ENCODE measurements around the gene CYP3A7. TPM values are rescaled to one million over a fixed set of nuclear protein-coding genes. Genes with fewer than 3 reads are reported as not detected.

The CYP3A7 gene
- total and polyA plus RNA-seq, 2 of the 13 experiments (the other 11 are each of a cell fraction or from before 2014, with no cell fraction given) = 5.8 to 6.4 TPM

- 0 out of 2 replicates have a peak, but pooled peaks have one; percentile 88 for TF ChIP-seq AHR (CRISPR knock-in tag; IDR thresholded peaks at IDR 0.05)
- TF ChIP-seq JUNB (CRISPR knock-in tag; IDR thresholded peaks at IDR 0.05; ENCODE audit: borderline replicate concordance) = no peak
- peak; percentile 67 for TF ChIP-seq UBTF (CRISPR knock-in tag; IDR thresholded peaks at IDR 0.05)
- no peak for TF ChIP-seq SSRP1 (CRISPR knock-in tag; IDR thresholded peaks at IDR 0.05)
- TF ChIP-seq EP300 (IDR thresholded peaks at IDR 0.05; ENCODE audit: low read depth in 2 of 2, low read length in 2 of 2) = peak in 1 of 2 experiments; percentile 57; a peak in 1 of 4 replicates
- peak; percentile 42; the same call in 1 of the 2 replicates for TF ChIP-seq EP300 (CRISPR knock-in tag; IDR thresholded peaks at IDR 0.05; ENCODE audit: borderline replicate concordance)
- TF ChIP-seq KDM4B (CRISPR knock-in tag; IDR thresholded peaks at IDR 0.05) = no peak
- no peak for TF ChIP-seq CSRNP1 (CRISPR knock-in tag; IDR thresholded peaks at IDR 0.05)
- no peak for TF ChIP-seq FOXO4 (CRISPR knock-in tag; conservative IDR thresholded peaks at IDR 0.05)
- TF ChIP-seq ZNF614 (CRISPR knock-in tag; IDR thresholded peaks at IDR 0.05; ENCODE audit: borderline replicate concordance) = peak; percentile 69; the same call in 1 of the 2 replicates
- TF ChIP-seq ZNF383 (CRISPR knock-in tag; IDR thresholded peaks at IDR 0.05; ENCODE audit: borderline replicate concordance) = peak; percentile 40; the same call in 1 of the 2 replicates
- TF ChIP-seq ATRX (CRISPR knock-in tag; IDR thresholded peaks at IDR 0.05; ENCODE audit: borderline replicate concordance) = no peak
- peak; percentile 74 for TF ChIP-seq POLR2AphosphoS5 (IDR thresholded peaks at IDR 0.05; ENCODE audit: low read depth, low read length)
- TF ChIP-seq ELF1 (CRISPR knock-in tag; IDR thresholded peaks at IDR 0.05) = no peak; the same call in 1 of the 2 replicates
- peak; percentile 91 for TF ChIP-seq ZNF574 (CRISPR knock-in tag; IDR thresholded peaks at IDR 0.05)
- TF ChIP-seq NFE2L1 (CRISPR knock-in tag; IDR thresholded peaks at IDR 0.05; ENCODE audit: borderline replicate concordance) = no peak
- TF ChIP-seq HCFC1 (IDR thresholded peaks at IDR 0.05; ENCODE audit: low read depth, low read length) = no peak
- TF ChIP-seq CBFB (CRISPR knock-in tag; IDR thresholded peaks at IDR 0.05) = peak; percentile 68; the same call in 1 of the 2 replicates
- TF ChIP-seq SALL1 (CRISPR knock-in tag; IDR thresholded peaks at IDR 0.05) = peak; percentile 99
- peak; percentile 40 for TF ChIP-seq RBM22 (optimal IDR thresholded peaks at IDR 0.05; ENCODE audit: low read length)
- no peak for TF ChIP-seq MAZ (IDR thresholded peaks at IDR 0.05; ENCODE audit: borderline replicate concordance, low read depth, low read length)
- TF ChIP-seq MAZ (CRISPR knock-in tag; IDR thresholded peaks at IDR 0.05; ENCODE audit: low read depth) = peak; percentile 67
Observed at GRCh38 chr7:99693427-99694200, 41.4 kb downstream of the CYP3A7 start (continued).
